ENCODE measurements around the gene ERBB4. TPM values are rescaled to one million over a fixed set of nuclear protein-coding genes. Genes with fewer than 3 reads are reported as not detected.

ERBB4 gene
- total RNA-seq, 1 experiment from 2014 or later: 0.04 TPM

GRCh38 chr2:212556296-212556695 is 17.7 kb upstream of the ERBB4 start:
- Mint-ChIP-seq H3K36me3 (ENCODE audit: insufficient read depth in 1 of 3, low read depth in 3 of 3) (no peaks in the 10 kb centered on the region), H3K27me3 (ENCODE audit: low read depth) (no peaks in the 10 kb centered on the region), H3K9me3 (no peaks in the 10 kb centered on the region)

More at GRCh38 chr2:212556296-212556695, 17.7 kb upstream of the ERBB4 start:
- H2BK120ac ChIP-seq (ENCODE audit: low read depth, low read length, poor library complexity, severe bottlenecking): no peak overlapping the region
- H3K23ac ChIP-seq (ENCODE audit: insufficient read length, low read depth, low read length): no peak overlapping the region
- WGBS (ENCODE audit: extremely low coverage, insufficient read length, low lambda C conversion rate): no CpG with 5 or more reads among the region's 4 CpGs
- no peaks in the 10 kb centered on the region for H3K9me3 ChIP-seq (ENCODE audit: control insufficient read depth, low read depth, low read length)
- no peak for DNase-seq
- no peak overlapping the region for H3T11ph ChIP-seq (ENCODE audit: low read length)
- no peak overlapping the region for H2BK20ac ChIP-seq (ENCODE audit: low read depth, low read length, poor library complexity, severe bottlenecking)
- H2BK15ac ChIP-seq (ENCODE audit: low read depth, low read length): no peak overlapping the region
- TF ChIP-seq CTCF (conservative IDR thresholded peaks at IDR 0.05): no peak
- H3K4me1 ChIP-seq (ENCODE audit: insufficient read depth, low read length): no peaks in the 10 kb centered on the region
- no peak overlapping the region for H2BK12ac ChIP-seq (ENCODE audit: insufficient read length, low read depth, low read length)
- H3K56ac ChIP-seq (ENCODE audit: insufficient read length, low read depth, low read length): no peak overlapping the region
- H2AK5ac ChIP-seq (ENCODE audit: insufficient read length, low read length): no peak overlapping the region
- no peak overlapping the region for H4K5ac ChIP-seq (ENCODE audit: insufficient read length, low read depth, low read length)
- no peaks in the 10 kb centered on the region for H3K79me1 ChIP-seq (ENCODE audit: insufficient read depth, low read depth, low read length, poor library complexity, severe bottlenecking)
- no peak overlapping the region for H2AFZ ChIP-seq (ENCODE audit: low read length)
- H3K27ac ChIP-seq (ENCODE audit: insufficient read length, low read depth, low read length): no peak overlapping the region
- no peak overlapping the region for H4K91ac ChIP-seq (ENCODE audit: insufficient read length, low read depth, low read length)
- Mint-ChIP-seq H3K4me1 (peaks cover 2 to 5% of the 10 kb centered on the region in 2 experiments; a peak in 1 of 4 replicates), H3K27ac (no peak overlapping the region), H3K4me3 (no peak overlapping the region)
- no peak overlapping the region for H2BK5ac ChIP-seq (ENCODE audit: insufficient read length, low read length)
- no peak overlapping the region for H3K18ac ChIP-seq (ENCODE audit: insufficient read length, low read depth, low read length)
- H3K23me2 ChIP-seq (ENCODE audit: insufficient read length, low read depth, low read length, poor library complexity, severe bottlenecking): no peaks in the 10 kb centered on the region
- no peaks in the 10 kb centered on the region for H3K27me3 ChIP-seq (ENCODE audit: insufficient read depth, low read length)
- H3K4me2 ChIP-seq (ENCODE audit: insufficient read depth, insufficient read length, low read length): no peak overlapping the region
- no peak overlapping the region for H4K8ac ChIP-seq (replicated peaks; ENCODE audit: insufficient read length, low read depth, low read length)
- H4K20me1 ChIP-seq (ENCODE audit: control insufficient read depth, insufficient read depth, insufficient read length): no peaks in the 10 kb centered on the region
- no peaks in the 10 kb centered on the region for H3K79me2 ChIP-seq (ENCODE audit: insufficient read depth, low read length)
- H3K14ac ChIP-seq (ENCODE audit: insufficient read depth, low read length): no peak overlapping the region
- no peak overlapping the region for H3K9ac ChIP-seq (ENCODE audit: extremely low read depth, insufficient read length, low read length)
- H3K4ac ChIP-seq (ENCODE audit: low read depth, low read length): no peak overlapping the region

Measured in H9 (cell line).